ENCODE data around the gene MED22. TPM values are rescaled to one million over a fixed set of nuclear protein-coding genes. Genes with fewer than 3 reads are reported as not detected.
A peak's percentile ranks its signal among the peaks of the same experiment; 100 is the strongest.
"Not testable (repeated sequence)": the region's sequence is repeated elsewhere in the genome, so short reads cannot be mapped to it uniquely, and the experiment has no call there.

The MED22 gene
- total RNA-seq, 1 donor from 2014 or later, result 70.6 TPM

DNA sequence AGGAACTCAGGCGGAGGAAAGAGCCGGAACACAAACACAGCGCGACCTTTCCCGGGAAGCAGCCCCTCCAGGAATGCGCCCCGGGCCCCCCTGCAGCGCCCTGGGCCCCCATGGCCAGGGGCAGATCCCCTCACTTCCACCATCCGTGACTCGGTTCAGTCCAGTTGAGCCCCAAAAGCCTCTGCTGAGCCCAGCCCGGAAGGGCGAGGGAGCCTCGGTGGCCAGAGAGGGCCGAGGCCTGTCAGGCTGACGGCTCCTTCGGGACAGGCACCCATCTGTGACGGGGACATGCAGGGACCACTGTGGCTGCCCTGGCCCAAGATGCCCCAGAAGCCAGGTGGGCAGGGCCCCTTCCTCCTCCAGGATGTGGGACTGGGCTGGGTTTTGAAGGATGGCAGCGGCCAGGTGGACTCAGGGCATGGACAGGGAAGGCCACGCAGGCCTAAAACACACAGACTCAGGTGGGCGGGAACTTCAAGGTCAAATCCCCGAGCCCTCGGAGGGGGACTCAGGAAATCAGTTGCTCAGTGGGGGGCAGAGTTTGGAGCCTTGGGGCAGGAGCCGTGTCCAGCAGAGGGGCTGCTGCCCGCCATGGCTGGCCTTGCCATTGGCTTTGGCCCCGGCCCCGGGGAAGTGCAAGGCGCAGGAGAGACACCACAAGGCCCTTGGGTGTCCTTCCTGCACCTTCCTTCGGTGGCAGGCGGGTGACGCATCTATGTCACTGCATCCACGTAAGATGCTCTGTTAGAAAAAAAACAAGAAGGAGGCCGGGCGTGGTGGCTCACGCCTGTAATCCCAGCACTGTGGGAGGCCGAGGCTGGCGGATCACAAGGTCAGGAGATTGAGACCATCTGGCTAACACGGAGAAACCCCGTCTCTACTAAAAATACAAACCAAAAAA, 43.2 kb downstream of the MED22 start:
- H3K9me3 Mint-ChIP-seq, result peaks cover 6% of the 10 kb centered on the region
- peaks cover 6% of the 10 kb centered on the region for H3K27me3 Mint-ChIP-seq (ENCODE audit: low read depth)
- H3K27ac Mint-ChIP-seq (ENCODE audit: unreplicated experiment), result no peak overlapping the region
- no peak for DNase-seq (ENCODE audit: low read depth, low spot score)
- no peaks in the 10 kb centered on the region for H3K36me3 Mint-ChIP-seq (ENCODE audit: low read depth)
- TF ChIP-seq, protein P1, sequence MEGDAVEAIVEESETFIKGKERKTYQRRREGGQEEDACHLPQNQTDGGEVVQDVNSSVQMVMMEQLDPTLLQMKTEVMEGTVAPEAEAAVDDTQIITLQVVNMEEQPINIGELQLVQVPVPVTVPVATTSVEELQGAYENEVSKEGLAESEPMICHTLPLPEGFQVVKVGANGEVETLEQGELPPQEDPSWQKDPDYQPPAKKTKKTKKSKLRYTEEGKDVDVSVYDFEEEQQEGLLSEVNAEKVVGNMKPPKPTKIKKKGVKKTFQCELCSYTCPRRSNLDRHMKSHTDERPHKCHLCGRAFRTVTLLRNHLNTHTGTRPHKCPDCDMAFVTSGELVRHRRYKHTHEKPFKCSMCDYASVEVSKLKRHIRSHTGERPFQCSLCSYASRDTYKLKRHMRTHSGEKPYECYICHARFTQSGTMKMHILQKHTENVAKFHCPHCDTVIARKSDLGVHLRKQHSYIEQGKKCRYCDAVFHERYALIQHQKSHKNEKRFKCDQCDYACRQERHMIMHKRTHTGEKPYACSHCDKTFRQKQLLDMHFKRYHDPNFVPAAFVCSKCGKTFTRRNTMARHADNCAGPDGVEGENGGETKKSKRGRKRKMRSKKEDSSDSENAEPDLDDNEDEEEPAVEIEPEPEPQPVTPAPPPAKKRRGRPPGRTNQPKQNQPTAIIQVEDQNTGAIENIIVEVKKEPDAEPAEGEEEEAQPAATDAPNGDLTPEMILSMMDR (conservative IDR thresholded peaks at IDR 0.05), result no peak
- no peak overlapping the region for H3K4me3 Mint-ChIP-seq
- no peaks in the 10 kb centered on the region for H3K4me1 Mint-ChIP-seq

DNA sequence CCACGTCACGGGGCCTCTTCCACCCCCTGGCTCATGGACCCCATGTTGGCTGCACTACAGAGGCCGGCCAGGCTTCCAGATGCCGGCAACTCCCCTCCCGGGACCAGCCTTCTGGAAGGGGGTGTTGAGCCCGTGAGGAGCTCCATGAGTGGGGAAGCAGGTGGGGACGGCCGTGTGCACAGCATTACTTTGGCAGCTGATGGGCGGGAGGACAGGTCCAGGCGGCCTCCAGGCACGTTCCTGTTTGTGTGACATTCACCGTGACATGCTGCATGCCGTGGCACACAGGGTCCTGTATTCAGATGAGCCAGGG, 43.8 kb downstream of the MED22 start:
- H3K27me3 Mint-ChIP-seq (ENCODE audit: low read depth), result peaks cover 5% of the 10 kb centered on the region
- no peak for DNase-seq (ENCODE audit: low read depth, low spot score)
- TF ChIP-seq, protein P1 (conservative IDR thresholded peaks at IDR 0.05), result no peak
- no peaks in the 10 kb centered on the region for H3K9me3 Mint-ChIP-seq
- H3K4me3 Mint-ChIP-seq, result no peak overlapping the region
- no peaks in the 10 kb centered on the region for H3K4me1 Mint-ChIP-seq
- no peak overlapping the region for H3K27ac Mint-ChIP-seq (ENCODE audit: unreplicated experiment)
- no peaks in the 10 kb centered on the region for H3K36me3 Mint-ChIP-seq (ENCODE audit: low read depth)

DNA sequence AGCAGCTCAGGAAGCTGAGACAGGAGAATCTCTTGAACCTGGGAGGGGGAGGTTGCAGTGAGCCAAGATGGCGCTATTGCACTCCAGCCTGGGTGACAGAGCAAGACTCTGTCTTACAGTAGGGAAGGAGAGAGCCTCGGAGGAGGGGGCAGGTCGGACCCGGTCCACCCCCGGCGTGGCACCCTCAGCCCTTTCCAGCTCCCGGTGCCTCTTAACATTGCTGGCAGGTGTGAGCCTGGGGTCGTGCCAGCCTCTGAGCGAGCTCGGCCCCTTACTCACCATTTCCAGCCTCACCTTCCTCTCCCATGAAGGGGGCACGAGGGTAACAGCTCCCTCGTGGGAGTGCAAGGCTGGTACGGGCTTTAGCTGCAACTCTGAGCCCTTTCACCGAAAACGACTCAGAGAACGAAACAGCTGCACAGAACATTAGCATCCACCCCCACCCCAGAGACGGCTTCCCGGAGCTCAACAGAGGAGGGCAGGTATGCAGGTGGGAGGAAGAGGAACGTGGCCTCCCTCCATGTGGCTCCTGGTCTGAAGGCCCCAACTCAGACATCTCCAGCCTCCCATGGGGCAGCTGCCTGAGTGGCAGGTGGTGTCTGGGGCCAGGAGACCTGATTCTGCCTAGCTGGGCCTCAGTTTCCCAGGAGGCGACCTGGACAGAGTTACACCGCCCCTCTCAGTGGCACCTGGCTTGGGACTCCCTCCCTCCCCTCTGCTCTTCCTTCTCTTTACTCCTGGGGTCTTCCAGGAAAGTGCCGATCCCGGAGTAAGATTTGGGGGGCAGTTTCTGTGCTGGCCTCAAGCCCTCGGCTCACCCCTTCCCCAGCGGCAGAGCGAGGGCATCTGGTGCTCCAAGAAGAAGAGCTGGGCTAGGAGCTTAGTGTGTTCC, 44.4 kb downstream of the MED22 start:
- H3K27ac Mint-ChIP-seq (ENCODE audit: unreplicated experiment), result peak overlapping the region; percentile 71
- H3K4me1 Mint-ChIP-seq, result no peaks in the 10 kb centered on the region
- DNase-seq (ENCODE audit: low read depth, low spot score), result no peak
- TF ChIP-seq, protein P1 (conservative IDR thresholded peaks at IDR 0.05), result no peak
- no peaks in the 10 kb centered on the region for H3K9me3 Mint-ChIP-seq
- peaks cover 7% of the 10 kb centered on the region for H3K27me3 Mint-ChIP-seq (ENCODE audit: low read depth)
- H3K36me3 Mint-ChIP-seq (ENCODE audit: low read depth), result no peaks in the 10 kb centered on the region
- H3K4me3 Mint-ChIP-seq, result no peak overlapping the region

DNA sequence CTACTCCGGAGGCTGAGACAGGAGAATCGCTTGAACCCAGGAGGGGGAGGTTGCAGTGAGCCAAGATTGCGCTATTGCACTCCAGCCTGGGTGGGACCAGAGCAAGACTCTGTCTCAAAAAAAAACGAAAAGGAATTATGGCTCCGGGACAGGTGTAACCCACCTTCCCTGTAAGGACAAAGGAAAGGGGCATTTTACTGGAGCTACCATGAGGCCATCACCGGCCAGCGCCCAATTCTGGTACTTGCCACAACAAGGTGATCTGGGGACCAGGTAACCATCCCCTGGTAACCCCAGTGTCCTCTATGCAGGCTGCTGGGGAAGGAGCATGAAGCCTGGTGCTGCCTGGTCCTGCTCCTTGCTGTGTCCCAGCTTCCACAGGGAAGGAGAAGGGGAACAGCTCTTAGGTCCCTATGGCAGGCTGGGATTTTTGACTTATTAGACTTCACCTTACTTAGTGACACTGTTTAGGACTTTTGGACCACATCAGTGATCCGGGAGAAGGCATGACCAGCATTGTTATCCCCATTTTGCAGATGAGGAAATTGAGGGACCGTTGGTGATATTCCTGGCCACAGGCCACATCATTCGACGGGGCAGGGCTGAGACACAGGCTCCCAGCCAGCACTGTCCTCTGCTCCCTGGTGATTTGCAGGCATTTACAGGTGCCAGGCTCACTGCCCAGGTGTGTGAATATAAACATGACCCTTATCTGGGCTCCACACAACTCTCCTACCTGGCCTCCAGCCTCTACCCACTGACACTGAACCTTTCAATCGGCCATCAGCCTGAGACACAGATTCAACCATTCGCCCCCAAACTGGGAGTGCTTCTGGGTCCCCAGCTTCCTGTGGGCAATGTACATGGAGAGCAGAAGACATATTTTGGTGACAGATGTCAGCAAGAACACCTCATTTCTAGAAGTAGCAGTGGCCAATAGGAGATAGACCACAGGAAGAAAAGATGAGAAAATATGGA, 46.4 kb downstream of the MED22 start:
- no peaks in the 10 kb centered on the region for H3K9me3 Mint-ChIP-seq
- no peak for DNase-seq (ENCODE audit: low read depth, low spot score)
- TF ChIP-seq, protein P1 (conservative IDR thresholded peaks at IDR 0.05), result no peak
- peaks cover 19% of the 10 kb centered on the region for H3K27me3 Mint-ChIP-seq (ENCODE audit: low read depth)
- no peak overlapping the region for H3K27ac Mint-ChIP-seq (ENCODE audit: unreplicated experiment)
- H3K4me1 Mint-ChIP-seq, result no peaks in the 10 kb centered on the region
- no peak overlapping the region for H3K4me3 Mint-ChIP-seq
- no peaks in the 10 kb centered on the region for H3K36me3 Mint-ChIP-seq (ENCODE audit: low read depth)

DNA sequence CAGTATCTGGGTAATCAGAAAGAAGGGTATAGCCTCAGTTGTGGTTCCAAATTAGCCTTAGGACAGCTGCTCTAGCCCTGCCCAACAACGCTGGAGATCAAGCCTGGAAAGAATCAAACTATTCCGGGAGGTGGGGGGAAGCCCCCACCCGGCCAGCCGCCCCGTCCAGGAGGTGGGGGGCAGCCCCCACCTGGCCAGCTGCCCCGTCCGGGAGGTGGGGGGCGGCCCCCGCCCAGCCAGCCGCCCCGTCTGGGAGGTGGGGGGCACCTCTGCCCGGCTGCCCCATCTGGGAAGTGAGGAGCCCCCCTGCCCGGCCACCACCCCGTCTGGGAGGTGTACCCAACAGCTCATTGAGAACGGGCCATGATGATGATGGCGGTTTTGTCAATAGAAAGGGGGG, 47.9 kb downstream of the MED22 start:
- DNase-seq (ENCODE audit: low read depth, low spot score); H3K4me1 Mint-ChIP-seq; H3K9me3 Mint-ChIP-seq; H3K27ac Mint-ChIP-seq (ENCODE audit: unreplicated experiment); H3K4me3 Mint-ChIP-seq; H3K36me3 Mint-ChIP-seq (ENCODE audit: low read depth): not testable (repeated sequence)
- H3K27me3 Mint-ChIP-seq (ENCODE audit: low read depth), result peaks cover 24% of the 10 kb centered on the region

All from neural crest cell (in vitro differentiated cells).